Ovary (tissue), 9 donors: ENCODE measurements around the gene CFAP54. TPM values are rescaled to one million over a fixed set of nuclear protein-coding genes. Genes with fewer than 3 reads are reported as not detected.

Experiments used
- DNase-seq, 5 donors: peaks; one replicate each; pipeline ENCODE4 v3.0.0-alpha.2; 2019 to 2020
- H3K27ac ChIP-seq, 2 donors: fragments of 200-600 bp; one replicate each; pipeline versions ENCODE4 v1.5.1 to v1.8.0; 2019 to 2022
- H3K27me3 ChIP-seq: fragments of 200-600 bp; one replicate; pipeline ENCODE4 v1.8.0; 2022
- H3K36me3 ChIP-seq: fragments of 200-600 bp; sonication (generic); one replicate; pipeline ENCODE4 v1.5.1; 2019
- H3K4me1 ChIP-seq: one replicate; pipeline ENCODE4 v1.8.1; 2013; ENCODE audit warnings: mild to moderate bottlenecking, moderate library complexity; ENCODE audit not compliant: insufficient read depth
- H3K4me3 ChIP-seq: fragments of 200-600 bp; sonication (generic); one replicate; pipeline ENCODE4 v1.5.1; 2017
- H3K9me3 ChIP-seq, 2 donors: fragments of 200-600 bp in 1 of 2; sonication (generic) in 1 of 2; one replicate each; pipeline versions ENCODE4 v1.5.1 to v1.8.1; 2013 to 2019; ENCODE audit warnings: mild to moderate bottlenecking in 1 of 2, moderate library complexity in 1 of 2
- CTCF ChIP-seq, 3 donors: fragments of 450-650 bp in 2 of 3; fragments of 200-600 bp in 1 of 3; IDR thresholded peaks; one replicate each; pipeline versions ENCODE4 v1.5.1 to v1.8.0; 2016 to 2022; ENCODE audit warnings: antibody characterized with exemption in 3 of 3, mild to moderate bottlenecking in 1 of 3
- EP300 ChIP-seq: sonication (generic); formaldehyde crosslinking; IDR thresholded peaks from one replicate; pipeline ENCODE4 v1.6.1; 2017; ENCODE audit warnings: antibody characterized with exemption
- POLR2A ChIP-seq: fragments of 450-650 bp; IDR thresholded peaks from one replicate; pipeline ENCODE4 v1.6.1; 2017; ENCODE audit warnings: antibody characterized with exemption, mild to moderate bottlenecking, moderate library complexity
- WGBS, 3 donors: extraction: QIAGEN DNeasy Blood & Tissue Kit in 1 of 3; methylation state at CpG; one replicate each; pipeline versions ENCODE4 v1.1.5 to v1.1.7; 2013 to 2017; 5-methylcytosine and 5-hydroxymethylcytosine counted together
- intact Hi-C, 4 donors: fragments of 100-400 bp; cut with DNase I; formaldehyde crosslinking; loops; one replicate each; pipeline versions ENCODE4 v1.11.0 to v1.15.1; 2022 to 2023
- polyA plus RNA-seq, 2 donors: library from polyadenylated mRNA; stranded (reverse); fragments of 200-250 nt in 1 of 2; fragments of 350-450 nt in 1 of 2; fragmentation: Illumina TruSeq in 1 of 2; extraction: RNeasy Lipid Tissue Mini Kit (QIAGEN cat#74804) in 1 of 2; gene quantifications; one replicate each; pipeline ENCODE4 v1.2.3, GENCODE V29; 2013 to 2014
- total RNA-seq, 7 donors: library from RNA; depleted of rRNA in 2 of 7; stranded (reverse); fragments of >200 nt in 2 of 7; fragmentation: NEBNext Ultra II Directional in 3 of 7; extraction: Animal tissue kit (Norgen Biotek cat#: 25700) in 3 of 7; gene quantifications; one replicate each; pipeline versions ENCODE4 v1.1.0 to v1.2.4, GENCODE V29; 2016 to 2023
- donor health status: DM: no; HTN: no; CAD: no; lungs with moderate emphysema.
- donor health status: DM: no; HTN: no; CAD: no.
- donor health status: Bipolar disorder and iron deficiency.
- donor health status: DM: yes; HTN: yes; CAD: no.
- donor health status: DM: no; HTN: no; CAD: no.
- donor health status: DM: yes; HTN: yes; CAD: no.

The CFAP54 gene
- total and polyA plus RNA-seq, 9 donors, result 0.15 to 29.8 (median 1.7) TPM

DNA sequence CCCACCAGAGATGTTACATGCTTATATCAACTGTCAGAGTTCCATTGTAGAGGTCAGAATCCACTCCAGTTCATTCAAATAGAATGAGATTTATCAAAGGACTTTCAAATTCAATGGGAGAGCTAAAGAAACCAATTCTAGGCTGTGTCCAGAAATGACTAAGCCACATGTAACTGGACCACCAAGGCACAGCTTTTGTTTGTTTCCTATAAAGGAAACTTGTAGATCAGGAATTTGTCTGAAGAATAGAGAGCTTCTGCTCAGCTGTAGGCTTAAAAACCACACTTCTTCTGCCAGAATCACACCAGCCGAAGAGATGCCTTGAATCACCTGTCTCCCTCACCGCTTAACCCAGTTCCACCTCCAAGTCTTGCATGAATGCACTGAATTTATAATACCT, 283.7 kb downstream of the CFAP54 start:
- Histone ChIP-seq H3K4me1 (no peaks in the 10 kb centered on the region), H3K27ac (no peak overlapping the region), H3K4me3 (no peak overlapping the region), H3K27me3 (no peaks in the 10 kb centered on the region), H3K9me3 (no peaks in the 10 kb centered on the region), H3K36me3 (no peaks in the 10 kb centered on the region)
- intact Hi-C loops, result no loop called here
- DNase-seq, result no peak
- TF ChIP-seq EP300 (no peak), CTCF (IDR thresholded peaks at IDR 0.05) (no peak), POLR2A (no peak)
- WGBS, 3 donors, result 95 to 100% (median 95%) methylated on average over 2 of the region's 2 CpGs

- TF ChIP-seq POLR2A (no peak), EP300 (no peak), CTCF (IDR thresholded peaks at IDR 0.05) (no peak)
- H3K27ac ChIP-seq, result no peak overlapping the region
- H3K36me3 ChIP-seq, result no peaks in the 10 kb centered on the region
- H3K4me3 ChIP-seq, result no peak overlapping the region
- WGBS, 3 donors, result 82 to 88% (median 84%) methylated on average over 9 of the region's 9 CpGs
- intact Hi-C loops, result no loop called here
- H3K9me3 ChIP-seq, result no peaks in the 10 kb centered on the region
- no peak for DNase-seq
- H3K27me3 ChIP-seq, result no peaks in the 10 kb centered on the region
- no peaks in the 10 kb centered on the region for H3K4me1 ChIP-seq
Observed at GRCh38 chr12:96774496-96775256, 285.3 kb downstream of the CFAP54 start.

DNA sequence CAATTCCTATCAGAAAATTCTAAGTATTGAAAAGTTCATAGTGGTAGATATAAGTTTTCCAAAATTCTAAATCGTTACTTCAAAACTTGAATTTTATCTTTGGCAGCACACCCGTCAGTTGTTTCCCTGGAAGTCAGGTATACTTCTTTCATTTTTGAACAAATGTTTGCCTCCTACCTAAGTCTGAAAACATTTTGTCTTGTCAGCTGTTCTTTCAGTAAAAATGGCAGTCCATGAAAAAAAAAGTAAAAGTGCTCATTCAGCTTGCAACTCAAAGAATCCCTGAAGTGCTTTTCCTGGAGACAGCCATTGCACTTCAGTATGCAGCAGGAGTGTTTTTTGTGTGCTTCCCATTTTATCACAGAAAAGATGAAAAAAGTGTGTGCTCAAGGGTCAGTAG, 287.5 kb downstream of the CFAP54 start:
- 73 to 86% (median 79%) methylated on average over 2 of the region's 2 CpGs for WGBS, 3 donors
- TF ChIP-seq EP300 (no peak), CTCF (IDR thresholded peaks at IDR 0.05) (no peak), POLR2A (no peak)
- no peaks in the 10 kb centered on the region for H3K9me3 ChIP-seq
- no peak overlapping the region for H3K27ac ChIP-seq
- intact Hi-C loops, result no loop called here
- no peak overlapping the region for H3K4me3 ChIP-seq
- H3K4me1 ChIP-seq, result no peaks in the 10 kb centered on the region
- H3K36me3 ChIP-seq, result no peaks in the 10 kb centered on the region
- DNase-seq, result no peak
- no peaks in the 10 kb centered on the region for H3K27me3 ChIP-seq

- no peaks in the 10 kb centered on the region for H3K36me3 ChIP-seq
- no peaks in the 10 kb centered on the region for H3K9me3 ChIP-seq
- intact Hi-C loops, result no loop called here
- no peak overlapping the region for H3K27ac ChIP-seq
- H3K4me1 ChIP-seq, result no peaks in the 10 kb centered on the region
- no peak for DNase-seq
- no peaks in the 10 kb centered on the region for H3K27me3 ChIP-seq
- 68 to 74% (median 74%) methylated on average over 2 of the region's 2 CpGs for WGBS, 3 donors
- no peak for TF ChIP-seq CTCF (IDR thresholded peaks at IDR 0.05)
- no peak for TF ChIP-seq POLR2A
- TF ChIP-seq EP300, result no peak
- H3K4me3 ChIP-seq, result no peak overlapping the region
Observed at GRCh38 chr12:96780330-96780729, 291.0 kb downstream of the CFAP54 start.
